Skeletal muscle satellite cell (primary cell): Measurements from ENCODE around the gene MGST3.
"Not testable (repeated sequence)": the region's sequence is repeated elsewhere in the genome, so short reads cannot be mapped to it uniquely, and the experiment has no call there.

Source experiments
- H3K27me3 ChIP-seq: 2 replicates; pipeline ENCODE4 v1.7.0; 2013; ENCODE audit warnings: low read length; ENCODE audit not compliant: control insufficient read depth, insufficient read depth
- H3K36me3 ChIP-seq: 2 replicates; pipeline ENCODE4 v1.7.0; 2013; ENCODE audit warnings: mild to moderate bottlenecking, control low read depth, low read length; ENCODE audit not compliant: insufficient read depth
- H3K4me1 ChIP-seq: 2 replicates; pipeline ENCODE4 v1.7.0; 2013; ENCODE audit warnings: low read length; ENCODE audit not compliant: control insufficient read depth, insufficient read depth
- H3K4me2 ChIP-seq: 2 replicates; pipeline ENCODE4 v1.7.0; 2013; ENCODE audit warnings: mild to moderate bottlenecking, low read length
- H3K4me3 ChIP-seq: 2 replicates; pipeline ENCODE4 v1.7.0; 2013; ENCODE audit warnings: low read length
- H3K9ac ChIP-seq: 2 replicates; pipeline ENCODE4 v1.7.0; 2013; ENCODE audit warnings: mild to moderate bottlenecking, low read depth, low read length, moderate library complexity
- H3K9me3 ChIP-seq: replicated peaks from 2 replicates; pipeline ENCODE4 v1.7.0; 2013; ENCODE audit warnings: mild to moderate bottlenecking, control low read depth, low read length

Gene MGST3

DNA sequence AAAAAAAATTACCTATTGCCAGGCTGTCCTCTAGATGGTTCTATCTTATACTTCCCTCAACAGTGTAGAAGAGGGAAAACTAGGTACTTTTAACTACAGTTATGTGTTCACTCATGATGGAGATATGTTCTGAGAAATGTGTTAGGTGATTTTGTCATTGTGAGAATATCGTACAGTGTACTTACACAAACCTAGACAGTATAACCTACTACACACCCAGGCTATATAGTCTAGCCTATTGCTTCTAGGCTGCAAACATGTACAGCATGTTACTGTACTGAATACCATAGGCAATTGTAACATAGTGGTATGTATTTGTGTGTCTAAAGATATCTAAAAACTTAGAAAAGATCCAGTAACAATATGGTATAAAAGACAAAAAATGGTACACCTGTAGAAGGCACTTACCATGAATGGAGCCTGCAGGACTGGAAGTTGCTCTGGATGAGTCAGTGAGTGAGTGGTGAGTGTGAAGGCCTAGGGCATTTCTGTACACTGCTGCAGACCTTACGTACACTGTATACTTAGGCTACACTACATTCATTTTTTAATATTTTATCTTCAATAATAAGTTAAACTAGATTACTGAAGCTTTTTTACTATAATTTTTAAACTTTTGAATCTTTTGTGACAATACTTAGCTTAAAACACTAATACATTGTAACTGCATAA lies 13.2 kb downstream of the MGST3 start:
- Histone ChIP-seq H3K4me1 (no peaks in the 10 kb centered on the region), H3K4me3 (no peak overlapping the region), H3K36me3 (peaks cover 10% of the 10 kb centered on the region), H3K9me3 (no peaks in the 10 kb centered on the region), H3K4me2 (no peak overlapping the region), H3K9ac (no peak overlapping the region), H3K27me3 (no peaks in the 10 kb centered on the region)

DNA sequence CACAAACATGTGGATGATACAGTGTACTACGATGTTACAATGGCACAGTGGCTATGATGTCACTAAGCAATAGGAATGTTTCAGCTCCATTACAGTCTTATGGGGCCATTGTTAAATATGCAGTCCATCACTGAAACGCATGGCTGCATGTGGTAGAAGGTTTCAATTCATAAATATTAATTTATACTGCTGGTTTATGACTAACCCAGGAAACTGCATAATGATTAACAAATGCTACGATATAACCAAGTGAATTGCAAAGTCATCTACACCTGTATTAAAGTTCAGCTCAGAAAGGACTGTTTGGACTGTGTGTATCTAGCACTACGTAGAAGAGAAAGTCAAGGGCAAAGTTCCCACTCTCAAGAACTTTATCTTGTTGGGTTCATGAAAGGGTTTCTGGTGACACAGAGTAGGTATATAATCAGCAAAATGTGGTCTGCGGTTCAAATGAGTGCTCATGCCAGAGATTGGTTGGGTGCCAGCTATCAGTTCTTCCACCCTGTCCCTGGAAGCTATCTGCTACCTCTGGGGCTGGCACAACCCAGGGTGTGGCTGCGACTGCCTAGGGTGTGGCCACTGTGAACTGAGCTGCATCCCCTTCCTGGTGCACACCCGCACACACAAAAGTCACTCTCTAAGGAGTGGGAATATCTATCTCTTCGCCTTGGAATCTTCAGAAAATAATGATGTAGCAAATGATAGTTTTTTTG lies 14.8 kb downstream of the MGST3 start:
- peaks cover 14% of the 10 kb centered on the region for H3K36me3 ChIP-seq
- no peak overlapping the region for H3K9ac ChIP-seq
- H3K4me1 ChIP-seq: no peaks in the 10 kb centered on the region
- H3K4me3 ChIP-seq: no peak overlapping the region
- no peaks in the 10 kb centered on the region for H3K9me3 ChIP-seq
- H3K4me2 ChIP-seq: no peak overlapping the region
- no peaks in the 10 kb centered on the region for H3K27me3 ChIP-seq

GRCh38 chr1:165647517-165647916 lies 16.5 kb downstream of the MGST3 start:
- Histone ChIP-seq H3K27me3 (no peaks in the 10 kb centered on the region), H3K4me1 (no peaks in the 10 kb centered on the region), H3K4me2 (no peak overlapping the region), H3K4me3 (no peak overlapping the region), H3K36me3 (peaks cover 26% of the 10 kb centered on the region), H3K9me3 (no peaks in the 10 kb centered on the region), H3K9ac (no peak overlapping the region)

DNA sequence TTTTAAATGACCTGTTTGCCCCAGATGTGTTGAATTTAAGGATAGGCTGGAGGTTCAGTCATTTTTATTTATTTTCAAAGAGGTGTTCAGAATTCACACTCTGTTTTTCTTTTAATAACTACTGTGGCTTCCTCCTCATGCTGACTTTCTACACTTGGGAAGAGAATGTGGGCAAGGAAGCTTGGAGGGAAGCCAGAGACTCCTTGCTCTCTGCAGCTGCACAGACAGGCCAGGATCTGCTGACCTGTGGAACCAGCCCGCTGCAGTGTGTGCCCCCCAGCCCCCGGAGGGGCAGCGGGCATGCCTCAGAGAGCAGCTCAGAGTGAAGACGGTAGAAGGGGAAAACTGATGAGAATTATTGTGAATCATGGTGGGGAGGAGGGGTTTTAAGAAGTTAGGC lies 16.9 kb downstream of the MGST3 start:
- H3K4me1 ChIP-seq: no peaks in the 10 kb centered on the region
- no peaks in the 10 kb centered on the region for H3K9me3 ChIP-seq
- no peak overlapping the region for H3K4me2 ChIP-seq
- H3K36me3 ChIP-seq: peaks cover 29% of the 10 kb centered on the region
- no peak overlapping the region for H3K4me3 ChIP-seq
- no peaks in the 10 kb centered on the region for H3K27me3 ChIP-seq
- no peak overlapping the region for H3K9ac ChIP-seq

DNA sequence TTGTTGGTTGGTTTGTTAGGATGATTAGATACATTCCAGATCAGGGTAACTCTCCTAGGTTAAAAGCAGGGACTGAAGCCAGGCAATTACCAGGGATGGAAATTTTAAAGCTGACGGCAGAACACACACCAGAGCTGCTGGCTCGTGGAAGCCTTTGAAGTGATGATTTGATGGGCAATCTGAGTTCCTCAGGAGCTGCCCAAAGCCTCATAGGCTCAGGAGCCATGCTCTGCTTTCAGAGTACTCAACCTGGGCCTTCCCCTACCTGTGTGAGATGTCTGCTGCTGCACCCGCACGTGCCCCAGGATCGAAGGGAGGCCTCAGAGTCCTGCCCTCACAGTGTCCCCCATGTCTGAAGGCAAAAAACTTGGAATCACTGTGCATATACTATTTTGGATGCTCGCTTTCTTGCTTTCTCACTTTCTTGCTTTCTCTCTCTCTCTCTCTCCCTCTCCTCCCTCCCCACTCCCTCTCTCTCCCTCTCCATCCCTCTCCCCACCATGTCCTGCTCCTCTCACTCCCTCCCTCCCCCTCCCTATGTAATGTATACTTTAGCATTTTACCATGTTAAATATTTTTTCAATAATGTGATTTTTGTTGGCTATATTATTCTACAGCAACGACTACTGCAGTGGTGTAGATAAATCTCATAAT lies 18.0 kb downstream of the MGST3 start:
- Histone ChIP-seq H3K4me1 (no peaks in the 10 kb centered on the region), H3K4me2 (no peak overlapping the region), H3K9ac (no peak overlapping the region), H3K4me3 (no peak overlapping the region), H3K27me3 (no peaks in the 10 kb centered on the region), H3K36me3 (peaks cover 40% of the 10 kb centered on the region), H3K9me3 (no peaks in the 10 kb centered on the region)

DNA sequence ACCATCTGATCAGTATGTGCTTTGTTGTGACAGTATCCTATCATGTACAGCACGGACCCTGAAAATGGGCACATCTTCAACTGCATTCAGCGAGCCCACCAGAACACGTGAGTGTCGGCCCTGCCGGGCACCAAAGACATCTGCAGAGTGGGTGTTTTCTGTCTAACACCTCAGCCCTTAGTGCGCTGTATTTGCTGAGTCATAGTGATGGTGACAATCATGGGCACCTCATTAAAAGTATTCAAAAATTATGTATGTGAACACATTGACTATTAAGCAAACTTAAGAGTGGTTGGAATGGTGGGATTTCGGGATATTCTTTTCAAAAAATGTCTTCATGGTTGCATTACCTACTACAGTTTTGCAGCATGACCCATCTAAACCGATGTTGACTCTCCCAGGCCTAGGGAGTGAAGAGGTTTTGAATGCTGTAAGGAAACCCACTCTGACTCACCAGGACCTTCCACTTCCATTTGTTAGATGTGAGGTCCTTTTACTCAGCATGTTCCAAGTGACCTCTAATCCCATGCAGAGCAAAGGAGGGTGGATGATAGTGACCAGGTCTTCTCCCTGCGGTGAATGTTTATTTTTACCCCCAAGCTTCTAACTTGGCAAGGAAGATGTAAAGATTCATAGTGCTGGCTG lies 20.1 kb downstream of the MGST3 start:
- Histone ChIP-seq H3K4me3 (no peak overlapping the region), H3K4me1 (no peaks in the 10 kb centered on the region), H3K36me3 (peaks cover 49% of the 10 kb centered on the region), H3K9ac (no peak overlapping the region), H3K4me2 (no peak overlapping the region), H3K9me3 (no peaks in the 10 kb centered on the region), H3K27me3 (no peaks in the 10 kb centered on the region)

DNA sequence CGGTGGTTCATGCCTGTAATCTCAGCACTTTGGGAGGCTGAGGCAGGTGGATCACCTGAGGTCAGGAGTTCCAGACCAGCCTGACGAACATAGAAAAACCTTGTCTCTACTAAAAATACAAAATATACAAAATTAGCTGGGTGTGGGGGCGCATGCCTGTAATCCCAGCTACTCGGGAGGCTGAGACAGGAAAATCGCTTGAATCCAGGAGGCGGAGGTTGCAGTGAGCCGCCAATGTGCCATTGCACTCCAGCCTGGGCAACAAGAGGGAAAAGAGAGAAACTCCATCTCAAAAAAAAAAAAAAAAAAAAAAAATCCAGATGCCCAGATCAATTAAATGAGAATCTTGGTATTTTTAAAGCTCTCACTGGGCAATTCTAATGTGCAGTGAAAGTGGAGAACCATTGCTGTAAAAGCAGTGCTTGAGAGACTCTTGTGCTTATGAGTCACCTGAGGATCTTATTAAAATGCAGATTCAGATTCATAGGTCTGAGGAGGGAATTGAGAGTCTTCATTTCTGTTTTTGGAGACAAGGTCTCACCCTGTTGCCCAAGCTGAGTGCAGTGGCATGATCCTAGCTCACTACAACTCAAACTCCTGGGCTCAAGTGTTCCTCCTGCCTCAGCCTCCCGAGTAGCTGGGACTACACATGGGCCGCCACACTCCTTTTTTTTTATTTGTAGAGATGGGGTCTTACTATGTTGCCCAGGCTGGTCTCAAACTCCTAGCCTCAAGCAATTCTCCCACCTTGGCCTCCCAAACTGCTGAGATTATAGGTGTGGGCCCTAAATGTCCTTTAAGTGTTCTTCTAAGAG lies 27.9 kb downstream of the MGST3 start:
- H3K9me3 ChIP-seq, H3K4me3 ChIP-seq, H3K4me2 ChIP-seq, H3K4me1 ChIP-seq, H3K9ac ChIP-seq, H3K27me3 ChIP-seq: not testable (repeated sequence)
- H3K36me3 ChIP-seq: peaks cover 70% of the 10 kb centered on the region

GRCh38 chr1:165659581-165659895 lies 28.5 kb downstream of the MGST3 start:
- no peaks in the 10 kb centered on the region for H3K4me1 ChIP-seq
- H3K27me3 ChIP-seq: no peaks in the 10 kb centered on the region
- H3K36me3 ChIP-seq: peaks cover 74% of the 10 kb centered on the region
- no peak overlapping the region for H3K4me3 ChIP-seq
- no peak overlapping the region for H3K9ac ChIP-seq
- H3K9me3 ChIP-seq: no peaks in the 10 kb centered on the region
- H3K4me2 ChIP-seq: no peak overlapping the region

GRCh38 chr1:165661703-165662102 lies 30.7 kb downstream of the MGST3 start:
- no peak overlapping the region for H3K9ac ChIP-seq
- peaks cover 62% of the 10 kb centered on the region for H3K36me3 ChIP-seq
- H3K4me3 ChIP-seq: no peak overlapping the region

DNA sequence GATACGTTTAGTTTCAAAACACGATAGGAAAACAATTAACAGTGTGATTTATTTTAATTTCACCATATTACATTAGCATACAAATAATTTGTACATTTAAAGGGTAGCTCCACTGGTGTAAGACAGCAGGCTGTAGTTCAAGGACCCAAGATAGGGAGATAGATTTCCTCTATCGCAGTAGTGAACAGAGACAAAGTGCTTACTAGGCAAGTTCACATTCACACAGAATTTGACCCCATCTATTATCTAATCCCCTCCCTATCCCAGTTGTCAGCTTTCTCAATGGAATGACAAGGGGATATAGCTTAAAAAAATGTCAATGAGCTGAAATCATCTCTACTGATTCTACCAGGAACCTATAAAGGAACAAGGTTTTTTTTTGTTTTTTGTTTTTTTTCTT lies 31.2 kb downstream of the MGST3 start:
- Histone ChIP-seq H3K4me2 (no peak overlapping the region), H3K4me3 (no peak overlapping the region), H3K9ac (no peak overlapping the region), H3K36me3 (peaks cover 65% of the 10 kb centered on the region), H3K4me1 (peaks cover 8% of the 10 kb centered on the region), H3K9me3 (no peaks in the 10 kb centered on the region), H3K27me3 (no peaks in the 10 kb centered on the region)

More at GRCh38 chr1:165661703-165662102, 30.7 kb downstream of the MGST3 start:
- Histone ChIP-seq H3K9me3 (no peaks in the 10 kb centered on the region), H3K27me3 (no peaks in the 10 kb centered on the region), H3K4me1 (peaks cover 8% of the 10 kb centered on the region), H3K4me2 (no peak overlapping the region)
